ENCODE data around the gene TNP1.

TNP1 gene, protein sequence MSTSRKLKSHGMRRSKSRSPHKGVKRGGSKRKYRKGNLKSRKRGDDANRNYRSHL

DNA sequence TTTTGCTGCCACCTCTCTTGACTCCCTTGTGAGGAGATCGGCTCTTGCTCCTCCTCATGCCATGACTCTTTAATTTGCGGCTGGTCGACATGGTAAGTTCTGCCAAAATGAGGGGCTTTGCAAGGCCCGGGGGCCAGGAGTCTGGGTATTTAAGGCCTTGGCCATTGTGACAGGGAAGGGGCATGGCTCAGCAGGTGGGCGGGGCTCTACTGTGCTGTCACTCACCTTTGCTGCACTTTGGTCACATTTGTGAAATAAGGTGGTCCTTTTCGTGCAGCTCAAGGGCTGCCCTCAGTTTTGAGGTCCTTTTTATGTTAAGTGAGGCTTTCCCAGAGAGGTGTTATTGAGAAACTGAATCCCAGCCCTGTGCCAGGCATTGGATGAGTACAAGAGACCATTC lies at the start of gene TNP1:
TSS of gene TNP1 (minus strand) at position 121 of the 400 bp plus-strand sequence. CDS start at position 91, 30 bp downstream.
- no peak for DNase-seq (ENCODE audit: low spot score)

- no peak for DNase-seq (ENCODE audit: low spot score)
These were observed 48.4 kb upstream of the TNP1 start for GRCh38 chr2:216908300-216908699.

DNA sequence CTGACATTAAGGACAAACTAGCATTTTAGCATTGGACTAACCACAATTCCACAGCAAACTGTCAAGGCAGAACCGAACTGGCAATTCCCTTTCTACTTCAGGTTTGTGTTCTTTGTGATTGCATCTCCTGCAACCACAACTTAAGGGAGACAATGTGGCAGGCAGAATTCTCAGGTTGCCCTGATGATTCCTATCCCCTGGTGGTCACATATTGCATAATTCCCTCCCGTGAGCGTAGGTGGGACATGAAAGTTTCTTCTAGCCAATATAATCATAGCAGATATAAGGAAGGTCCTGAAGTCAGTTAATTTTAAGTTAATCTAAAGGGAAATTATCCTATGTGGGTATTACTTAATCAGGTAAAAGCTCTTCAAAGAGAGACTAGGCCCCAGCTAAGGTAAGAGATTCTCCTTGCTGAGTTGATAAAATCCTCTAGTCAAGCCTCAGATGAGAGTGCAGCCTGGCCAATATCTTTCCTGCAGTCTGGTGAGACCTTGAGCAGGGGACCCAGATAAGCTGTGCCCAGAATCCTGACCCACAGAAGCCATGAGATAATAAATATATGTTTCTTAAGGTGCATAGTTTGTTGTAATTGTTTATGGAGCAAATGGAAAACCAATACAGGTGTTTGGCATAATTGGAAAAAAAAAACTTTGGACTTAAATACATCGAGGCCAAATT lies 45.9 kb upstream of the TNP1 start:
- no peak for DNase-seq (ENCODE audit: low spot score)

DNA sequence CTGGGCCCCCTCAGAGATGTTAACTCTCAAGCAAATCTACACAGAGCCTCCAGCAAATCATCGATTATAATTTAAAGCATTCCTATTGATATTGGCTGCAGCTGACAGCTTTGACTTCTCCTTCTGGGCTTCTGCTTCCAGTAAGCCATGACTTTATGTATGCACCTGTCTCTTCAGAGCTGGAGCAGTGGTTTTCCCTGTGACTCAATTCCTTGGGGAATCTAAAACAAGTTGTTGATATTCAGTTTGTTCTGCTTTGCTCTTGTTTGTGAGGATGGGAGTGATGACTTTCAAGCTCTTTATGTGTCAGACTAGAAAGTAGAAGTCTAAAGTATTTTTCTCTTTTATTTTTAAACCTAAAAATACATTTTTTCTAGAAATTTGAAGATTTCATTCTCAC lies 45.1 kb upstream of the TNP1 start:
- peak; percentile 6 for DNase-seq (ENCODE audit: low spot score)

DNA sequence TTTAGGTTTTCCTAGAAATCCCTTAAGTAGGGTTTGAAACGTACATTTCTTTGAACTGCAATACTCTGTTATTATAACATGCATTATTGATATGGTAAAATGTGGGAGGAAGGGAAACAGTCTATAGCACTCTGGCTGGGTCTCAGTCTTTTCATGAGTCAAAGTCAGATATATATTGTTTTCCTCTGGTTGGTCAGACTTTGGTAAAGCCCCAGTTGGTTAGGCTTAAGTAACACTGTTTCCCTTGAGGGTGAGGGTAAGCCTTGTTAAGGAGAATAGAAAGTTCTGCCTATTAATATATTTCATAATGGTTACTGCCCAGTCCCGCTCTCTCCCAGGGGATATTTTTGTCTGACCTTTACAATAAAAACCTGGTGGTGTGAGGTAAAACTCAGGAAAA lies 44.7 kb upstream of the TNP1 start:
- DNase-seq (ENCODE audit: low spot score) = no peak

DNA sequence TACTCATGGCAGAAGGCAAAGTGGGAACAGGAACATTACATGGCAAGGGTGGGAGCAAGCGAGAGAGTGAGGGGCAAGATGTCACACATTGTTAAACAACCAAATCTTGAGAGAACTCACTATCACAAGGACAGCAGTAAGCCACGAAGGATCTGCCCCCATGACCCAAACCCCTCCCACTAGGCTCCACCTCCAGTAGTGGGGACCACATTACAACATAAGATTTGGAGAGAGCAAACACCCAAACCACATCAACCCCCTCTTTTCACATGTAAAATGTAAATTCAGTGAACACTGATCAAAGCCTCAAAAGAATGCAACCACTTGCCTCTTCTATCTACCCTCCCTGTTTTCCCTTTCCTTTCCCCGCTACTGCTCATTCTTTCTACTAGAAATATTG lies 43.6 kb upstream of the TNP1 start:
- DNase-seq (ENCODE audit: low spot score) = no peak

GRCh38 chr2:216901273-216901672 lies 41.4 kb upstream of the TNP1 start:
- DNase-seq (ENCODE audit: low spot score) = no peak

GRCh38 chr2:216900406-216900805 lies 40.5 kb upstream of the TNP1 start:
- no peak for DNase-seq (ENCODE audit: low spot score)

DNA sequence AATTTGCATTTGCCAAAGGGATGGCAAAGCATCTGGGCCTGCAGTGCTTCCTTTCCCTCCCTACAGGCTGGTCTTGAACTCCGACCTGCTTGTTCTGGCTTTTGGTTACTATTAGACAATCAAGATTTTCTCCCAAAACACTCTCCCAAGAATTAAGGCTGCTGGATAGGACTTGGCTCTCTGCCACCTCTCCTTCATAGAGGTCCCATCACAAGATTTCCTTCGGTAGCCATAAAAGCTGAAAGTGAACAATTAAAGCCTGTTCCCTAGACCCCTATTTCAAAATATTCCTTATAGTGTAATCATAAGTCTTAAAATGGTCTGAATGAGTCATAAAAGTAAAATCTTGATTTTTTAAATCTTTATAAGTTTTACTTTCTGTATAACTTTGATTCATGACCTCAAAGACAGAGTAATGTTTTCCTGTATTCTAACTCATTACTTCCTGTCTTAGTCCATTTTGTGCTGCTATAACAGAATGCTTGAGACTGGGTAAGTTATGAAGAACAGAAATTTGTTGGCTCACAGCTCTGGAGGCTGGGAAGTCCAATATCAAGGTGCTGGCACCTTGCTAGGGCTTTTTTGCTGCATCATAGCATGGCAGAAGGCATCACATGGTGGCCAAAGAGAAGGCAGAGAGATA lies 37.8 kb upstream of the TNP1 start:
- DNase-seq (ENCODE audit: low spot score) = no peak

GRCh38 chr2:216890138-216890537 lies 30.3 kb upstream of the TNP1 start:
- no peak for DNase-seq (ENCODE audit: low spot score)

GRCh38 chr2:216888887-216889622 lies 29.2 kb upstream of the TNP1 start:
- no peak for DNase-seq (ENCODE audit: low spot score)

- no peak for DNase-seq (ENCODE audit: low spot score)
These were observed 28.2 kb upstream of the TNP1 start for GRCh38 chr2:216888081-216888480.

GRCh38 chr2:216887138-216887537 lies 27.3 kb upstream of the TNP1 start:
- no peak for DNase-seq (ENCODE audit: low spot score)

DNA sequence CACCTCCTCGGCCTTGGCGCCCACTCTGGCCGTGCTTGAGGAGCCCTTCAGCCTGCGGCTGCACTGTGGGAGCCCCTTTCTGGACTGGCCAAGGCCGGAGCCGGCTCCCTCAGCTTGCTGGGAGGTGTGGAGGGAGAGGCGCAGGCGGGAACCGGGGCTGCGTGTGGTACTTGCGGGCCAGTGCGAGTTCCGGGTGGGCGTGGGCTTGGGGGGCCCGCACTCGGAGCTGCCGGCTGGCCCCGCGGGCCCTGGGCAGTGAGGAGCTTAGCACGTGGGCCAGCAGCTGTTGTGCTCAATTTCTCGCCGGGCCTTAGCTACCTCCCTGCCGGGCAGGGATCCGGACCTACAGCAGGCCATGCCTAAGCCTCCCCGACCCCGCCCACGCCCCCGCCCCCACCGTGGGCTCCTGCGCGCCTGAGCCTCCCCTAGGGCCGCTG lies 25.3 kb upstream of the TNP1 start:
- no peak for DNase-seq (ENCODE audit: low spot score)

DNA sequence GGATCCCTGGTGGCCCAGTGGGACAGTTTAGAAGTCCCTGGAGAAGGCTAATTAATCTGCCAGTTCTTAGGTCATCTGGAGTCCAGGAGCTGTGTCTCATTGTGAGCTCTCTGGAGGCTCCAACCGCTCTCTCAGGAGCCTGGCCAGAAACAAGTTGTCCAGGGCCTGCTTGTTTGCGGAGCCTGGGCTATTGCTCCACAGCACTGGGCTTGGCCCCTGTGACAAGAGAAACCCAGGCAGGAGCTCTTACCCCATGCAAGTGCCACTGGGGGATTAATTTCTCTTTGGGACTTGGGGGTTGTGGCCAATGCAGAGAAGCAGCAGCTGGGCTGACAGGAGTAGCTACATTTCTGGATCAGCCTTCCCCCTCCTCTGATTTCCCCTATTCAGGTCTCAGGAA lies 24.5 kb upstream of the TNP1 start:
- DNase-seq (ENCODE audit: low spot score) = no peak

GRCh38 chr2:216882876-216883275 lies 23.0 kb upstream of the TNP1 start:
- DNase-seq (ENCODE audit: low spot score) = no peak

- no peak for DNase-seq (ENCODE audit: low spot score)
These were observed 21.5 kb upstream of the TNP1 start for GRCh38 chr2:216881411-216881810.

DNA sequence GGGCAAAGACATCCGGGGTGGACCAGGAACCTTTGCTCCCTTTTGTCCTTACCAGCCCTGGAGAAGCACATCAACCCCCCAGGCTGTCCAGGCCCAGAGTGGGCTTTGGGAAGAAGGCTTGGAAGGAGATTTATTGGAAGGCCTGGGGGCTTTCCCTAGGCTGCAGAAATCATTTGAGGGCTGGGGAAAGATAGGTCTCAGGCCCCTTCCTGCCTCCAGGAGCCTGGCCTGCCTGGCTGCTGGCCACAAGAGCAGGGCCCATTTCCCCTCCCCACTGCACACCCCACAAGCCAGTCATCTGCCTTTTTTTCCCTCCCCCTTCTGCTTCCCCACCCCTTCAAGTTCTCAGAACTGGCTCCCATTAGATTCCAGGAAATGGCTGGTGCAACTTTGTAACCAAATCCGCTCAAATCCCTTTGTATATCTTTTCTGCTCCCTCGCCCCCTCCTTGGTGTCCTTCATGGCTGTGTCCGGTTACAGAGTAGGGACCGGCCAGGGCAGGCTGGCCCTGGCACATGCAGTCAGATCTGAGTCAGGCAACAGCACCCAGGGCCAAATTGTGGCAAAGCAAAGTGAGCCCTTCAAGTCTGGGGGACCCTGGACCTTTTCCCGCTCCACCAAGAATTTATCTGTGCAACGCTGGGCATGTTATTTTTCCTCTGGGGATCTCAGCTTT lies 20.8 kb upstream of the TNP1 start:
- DNase-seq (ENCODE audit: low spot score) = no peak

- no peak for DNase-seq (ENCODE audit: low spot score)
These were observed 20.1 kb upstream of the TNP1 start for GRCh38 chr2:216879727-216880508.

DNA sequence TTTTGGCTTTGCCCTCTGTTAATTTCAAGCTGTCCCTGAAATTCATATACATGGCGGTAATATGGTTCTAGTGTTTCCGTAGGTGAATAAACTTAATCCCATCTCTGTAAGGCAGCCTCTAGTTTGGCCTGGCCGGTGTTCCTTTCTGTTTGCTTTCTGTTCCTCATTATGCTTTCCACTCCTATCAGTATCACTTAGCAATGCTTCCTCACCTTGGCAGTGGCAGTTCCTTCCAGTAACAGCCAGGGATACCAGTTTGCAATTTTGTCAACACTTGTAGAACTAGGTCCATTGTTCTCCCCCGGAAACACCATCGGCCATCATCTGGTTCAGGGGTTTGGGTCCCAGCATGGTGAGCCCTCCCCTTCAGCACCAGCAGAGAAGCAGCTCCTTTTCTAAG lies 18.2 kb upstream of the TNP1 start:
- no peak for DNase-seq (ENCODE audit: low spot score)

DNA sequence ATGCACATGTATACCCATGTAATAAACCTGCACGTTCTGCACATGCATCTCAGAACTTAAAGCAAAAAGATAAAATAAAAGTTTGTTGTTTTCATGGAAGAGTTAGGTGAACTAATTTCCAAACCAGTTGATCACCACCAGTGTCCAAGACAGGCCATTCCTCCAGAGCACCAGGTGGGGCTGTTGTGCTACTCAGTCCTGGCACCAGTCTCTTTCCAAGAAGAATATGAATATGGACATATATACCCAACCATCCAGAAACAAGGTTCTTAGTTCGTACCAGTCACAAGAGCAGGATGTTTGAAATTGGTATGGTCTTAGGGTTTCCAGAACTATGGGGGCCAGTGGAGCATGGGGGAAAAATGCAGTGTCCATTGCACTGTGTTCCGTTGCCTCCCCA lies 17.2 kb upstream of the TNP1 start:
- no peak for DNase-seq (ENCODE audit: low spot score)

DNA sequence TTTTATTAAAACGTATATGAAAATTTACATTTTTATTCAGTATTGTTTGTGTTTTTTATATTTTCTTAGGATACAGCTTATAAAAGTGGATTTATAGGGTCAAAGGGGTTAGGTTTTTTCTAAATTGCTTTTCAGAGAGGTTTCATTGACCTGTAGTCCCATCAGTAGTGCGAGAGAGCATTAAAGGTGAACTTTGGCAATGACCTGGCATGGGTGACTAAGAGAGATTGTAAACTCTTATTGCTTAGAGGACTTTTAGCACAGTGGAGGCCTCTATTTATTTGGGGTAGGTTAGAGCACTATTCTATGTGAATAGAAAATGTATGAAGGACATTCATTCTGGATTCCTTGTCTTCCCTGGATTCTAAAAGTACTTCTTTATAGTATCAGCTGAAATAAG lies 16.0 kb upstream of the TNP1 start:
- DNase-seq (ENCODE audit: low spot score) = no peak
